ENCODE data around the gene TANC2. TPM values are rescaled to one million over a fixed set of nuclear protein-coding genes. Genes with fewer than 3 reads are reported as not detected.

TANC2 gene
- total RNA-seq, 6 experiments from 2014 or later, result 65.7 to 103 (median 73.4) TPM

DNA sequence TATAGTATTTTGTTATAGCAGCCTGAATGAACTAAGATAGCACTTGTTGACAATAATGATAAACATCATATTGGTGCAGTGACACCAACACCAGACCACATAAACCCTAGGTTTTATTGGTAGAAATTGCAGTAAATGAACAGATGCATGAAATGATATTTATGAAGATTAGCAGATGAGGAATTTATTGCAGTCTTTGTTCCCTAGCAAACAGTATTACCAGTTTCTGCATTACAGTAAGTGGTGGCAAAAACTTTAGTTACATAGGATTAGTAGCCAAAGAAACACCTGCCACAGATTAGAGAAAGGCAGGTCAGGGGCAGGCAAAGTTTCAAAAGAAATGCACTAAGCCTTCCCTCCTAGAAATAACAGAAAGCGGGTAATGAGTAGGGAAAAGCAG is 17.7 kb upstream of the TANC2 start:
- TF ChIP-seq, protein P1, sequence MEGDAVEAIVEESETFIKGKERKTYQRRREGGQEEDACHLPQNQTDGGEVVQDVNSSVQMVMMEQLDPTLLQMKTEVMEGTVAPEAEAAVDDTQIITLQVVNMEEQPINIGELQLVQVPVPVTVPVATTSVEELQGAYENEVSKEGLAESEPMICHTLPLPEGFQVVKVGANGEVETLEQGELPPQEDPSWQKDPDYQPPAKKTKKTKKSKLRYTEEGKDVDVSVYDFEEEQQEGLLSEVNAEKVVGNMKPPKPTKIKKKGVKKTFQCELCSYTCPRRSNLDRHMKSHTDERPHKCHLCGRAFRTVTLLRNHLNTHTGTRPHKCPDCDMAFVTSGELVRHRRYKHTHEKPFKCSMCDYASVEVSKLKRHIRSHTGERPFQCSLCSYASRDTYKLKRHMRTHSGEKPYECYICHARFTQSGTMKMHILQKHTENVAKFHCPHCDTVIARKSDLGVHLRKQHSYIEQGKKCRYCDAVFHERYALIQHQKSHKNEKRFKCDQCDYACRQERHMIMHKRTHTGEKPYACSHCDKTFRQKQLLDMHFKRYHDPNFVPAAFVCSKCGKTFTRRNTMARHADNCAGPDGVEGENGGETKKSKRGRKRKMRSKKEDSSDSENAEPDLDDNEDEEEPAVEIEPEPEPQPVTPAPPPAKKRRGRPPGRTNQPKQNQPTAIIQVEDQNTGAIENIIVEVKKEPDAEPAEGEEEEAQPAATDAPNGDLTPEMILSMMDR (IDR thresholded peaks at IDR 0.05), result no peak

DNA sequence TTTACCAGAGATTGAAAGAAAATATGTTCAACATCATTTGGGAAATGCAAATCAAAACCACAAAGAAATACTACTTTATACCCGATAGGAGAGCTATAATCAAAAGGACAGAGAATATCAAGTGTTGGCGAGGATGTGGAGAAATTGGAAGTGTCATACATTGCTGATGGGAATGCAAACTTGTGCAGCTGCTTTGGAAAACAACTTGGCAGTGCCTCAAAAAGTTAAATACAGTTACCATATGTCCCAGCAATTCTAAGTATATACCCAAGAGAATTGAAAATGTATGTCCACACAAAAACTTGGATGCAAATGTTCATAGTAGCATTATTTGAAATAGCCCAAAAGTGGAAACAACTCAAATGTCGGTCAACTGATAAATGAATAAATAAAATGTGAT is 17.0 kb upstream of the TANC2 start:
- H3K36me3 Mint-ChIP-seq (ENCODE audit: low read depth), result no peaks in the 10 kb centered on the region

More for the DNA sequence above, 17.7 kb upstream of the TANC2 start:
- Mint-ChIP-seq H3K4me3 (no peak overlapping the region), H3K27ac (no peak overlapping the region), H3K4me1 (ENCODE audit: low read depth) (peaks cover 9% of the 10 kb centered on the region), H3K27me3 (ENCODE audit: insufficient read depth) (0 out of 2 replicates have a peak, but pooled peaks cover 3% of the 10 kb centered on the region), H3K36me3 (ENCODE audit: low read depth) (no peaks in the 10 kb centered on the region), H3K9me3 (no peaks in the 10 kb centered on the region)
- no peak for DNase-seq

DNA sequence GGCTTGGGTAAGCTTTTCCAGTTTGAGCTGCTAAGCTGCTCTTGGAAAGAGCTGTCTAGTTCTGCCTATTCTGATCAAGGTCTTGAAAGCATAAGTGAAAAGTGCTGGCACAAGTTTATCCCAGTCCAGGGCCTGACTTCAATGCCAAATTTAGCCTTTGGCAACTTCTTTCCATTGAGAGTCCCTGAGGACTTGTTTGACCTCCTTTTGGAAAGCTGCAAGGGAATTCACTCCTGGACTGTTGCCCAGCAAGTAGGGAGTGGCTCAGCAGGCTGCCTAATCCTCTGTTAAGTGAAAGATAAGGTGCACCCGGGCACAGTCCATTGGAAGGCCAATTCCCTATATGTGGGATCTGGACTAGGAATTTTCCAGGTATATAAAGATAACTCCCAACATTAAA is 16.0 kb upstream of the TANC2 start:
- H3K9me3 Mint-ChIP-seq, result no peaks in the 10 kb centered on the region
- H3K27ac Mint-ChIP-seq, result no peak overlapping the region
- TF ChIP-seq, protein P1 (IDR thresholded peaks at IDR 0.05), result no peak
- H3K4me3 Mint-ChIP-seq, result no peak overlapping the region
- 0 out of 2 replicates have a peak, but pooled peaks cover 3% of the 10 kb centered on the region for H3K27me3 Mint-ChIP-seq (ENCODE audit: insufficient read depth)
- H3K4me1 Mint-ChIP-seq (ENCODE audit: low read depth), result peaks cover 9% of the 10 kb centered on the region
- DNase-seq, result peak; percentile 28
- H3K36me3 Mint-ChIP-seq (ENCODE audit: low read depth), result no peaks in the 10 kb centered on the region

More for the DNA sequence above, 17.0 kb upstream of the TANC2 start:
- Mint-ChIP-seq H3K27ac (no peak overlapping the region), H3K4me3 (no peak overlapping the region), H3K9me3 (no peaks in the 10 kb centered on the region), H3K27me3 (ENCODE audit: insufficient read depth) (0 out of 2 replicates have a peak, but pooled peaks cover 3% of the 10 kb centered on the region), H3K4me1 (ENCODE audit: low read depth) (peaks cover 9% of the 10 kb centered on the region)
- DNase-seq, result no peak
- TF ChIP-seq, protein P1 (IDR thresholded peaks at IDR 0.05), result no peak

DNA sequence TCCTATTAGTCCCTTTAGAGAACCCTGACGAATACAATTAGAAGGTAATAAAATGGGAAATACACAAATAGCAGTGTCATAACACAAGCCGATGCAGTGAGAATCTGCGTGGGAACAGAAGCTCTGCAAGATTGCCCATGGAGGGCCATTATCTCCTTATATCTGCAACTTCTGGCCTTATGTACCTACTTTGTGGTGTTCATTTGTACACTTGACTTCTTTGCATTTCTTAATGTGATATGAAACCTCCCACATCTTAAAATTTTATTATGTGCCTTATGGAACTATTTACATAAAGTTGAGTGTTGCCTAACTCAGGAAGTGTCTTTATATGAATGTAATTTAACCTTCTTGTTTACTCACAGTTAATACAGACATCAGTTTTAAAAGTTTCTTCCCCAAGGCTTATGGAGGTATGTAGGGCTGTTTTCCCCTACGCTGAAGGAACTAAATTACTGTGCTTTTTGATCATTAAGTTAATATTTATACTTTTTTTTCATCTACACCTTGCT is 10.1 kb upstream of the TANC2 start:
- no peaks in the 10 kb centered on the region for H3K9me3 Mint-ChIP-seq
- TF ChIP-seq, protein P1 (IDR thresholded peaks at IDR 0.05), result no peak

DNA sequence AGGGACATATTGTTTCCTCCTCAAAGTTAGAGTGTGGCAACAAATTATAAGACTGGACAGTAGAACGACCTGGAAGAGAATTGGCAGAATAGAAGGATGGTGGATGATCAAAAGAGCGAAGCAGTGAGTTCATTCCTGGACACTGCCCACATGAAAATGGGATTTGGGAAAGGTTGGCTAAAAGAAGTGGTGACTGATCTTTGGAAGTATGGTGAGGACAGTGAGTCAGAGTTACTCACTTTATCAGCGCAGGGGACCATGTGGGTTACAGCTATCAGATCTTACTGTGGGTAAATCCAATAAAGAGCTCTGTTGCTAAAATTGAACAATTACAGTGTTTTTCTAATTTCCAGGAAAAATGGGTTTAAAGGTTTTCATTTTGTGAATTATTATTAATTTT is 2.7 kb upstream of the TANC2 start:
- Mint-ChIP-seq H3K9me3 (no peaks in the 10 kb centered on the region), H3K4me1 (ENCODE audit: low read depth) (peaks cover 51% of the 10 kb centered on the region), H3K36me3 (ENCODE audit: low read depth) (peaks cover 13% of the 10 kb centered on the region), H3K4me3 (peak overlapping the region; percentile 9; the same call in 1 of the 2 replicates), H3K27me3 (ENCODE audit: insufficient read depth) (no peaks in the 10 kb centered on the region; the same call in 1 of the 2 replicates), H3K27ac (peak overlapping the region; percentile 53)
- TF ChIP-seq, protein P1 (IDR thresholded peaks at IDR 0.05), result no peak
- peak; percentile 78 for DNase-seq

More for the DNA sequence above, 10.1 kb upstream of the TANC2 start:
- no peak overlapping the region for H3K27ac Mint-ChIP-seq
- no peak for DNase-seq
- 0 out of 2 replicates have a peak, but pooled peaks cover under 1% of the 10 kb centered on the region for H3K27me3 Mint-ChIP-seq (ENCODE audit: insufficient read depth)
- no peaks in the 10 kb centered on the region for H3K36me3 Mint-ChIP-seq (ENCODE audit: low read depth)
- H3K4me3 Mint-ChIP-seq, result no peak overlapping the region
- H3K4me1 Mint-ChIP-seq (ENCODE audit: low read depth), result peaks cover 6% of the 10 kb centered on the region

All from HFFc6 (cell line).